Measurements from ENCODE around the gene TEKT3. TPM values are rescaled to one million over a fixed set of nuclear protein-coding genes. Genes with fewer than 3 reads are reported as not detected.

The TEKT3 gene
- total RNA-seq, 2 experiments from 2014 or later: not detected

DNA sequence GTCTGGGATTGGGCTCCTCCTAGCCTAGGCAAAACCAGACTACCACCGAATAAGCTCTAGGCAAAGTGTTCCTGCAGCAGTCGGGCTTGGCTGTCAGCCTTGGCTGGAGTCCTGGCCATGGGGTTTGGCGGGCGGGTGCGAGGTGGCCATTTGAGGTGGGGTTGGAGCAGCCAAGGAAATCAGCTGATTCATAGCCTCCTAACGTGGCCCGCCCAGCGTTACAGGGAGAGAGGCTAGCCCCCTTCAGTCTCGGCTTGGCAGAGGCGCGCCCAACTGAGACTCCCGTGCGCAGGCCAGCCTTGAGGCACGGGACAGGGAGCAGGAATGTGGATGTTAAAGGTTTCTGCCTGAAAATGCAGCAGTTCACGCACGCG is 78.2 kb downstream of the TEKT3 start:
- Histone ChIP-seq H3K36me3 (ENCODE audit: insufficient read depth, low read length) (no peaks in the 10 kb centered on the region), H3K4me3 (ENCODE audit: low read depth, low read length, poor library complexity, severe bottlenecking) (no peak overlapping the region), H3K9me3 (ENCODE audit: low read length) (no peaks in the 10 kb centered on the region), H3K4me2 (ENCODE audit: low read length) (no peak overlapping the region), H4K20me1 (ENCODE audit: insufficient read depth, low read length) (no peaks in the 10 kb centered on the region), H3K4me1 (ENCODE audit: insufficient read depth, low read length, poor library complexity, severe bottlenecking) (no peaks in the 10 kb centered on the region), H3K9me2 (ENCODE audit: insufficient read depth, low read length) (no peaks in the 10 kb centered on the region), H2AFZ (ENCODE audit: low read length) (no peak overlapping the region), H3K27ac (ENCODE audit: low read depth, low read length, poor library complexity, severe bottlenecking) (no peak overlapping the region), H3K79me2 (ENCODE audit: insufficient read depth, low read depth, low read length) (no peaks in the 10 kb centered on the region)
- BruUV-seq (replicated peaks): no TSS peak
- POLR2A ChIA-PET: no interaction called here
- no peak for DNase-seq (ENCODE audit: low spot score)
- TF ChIP-seq, protein P1, sequence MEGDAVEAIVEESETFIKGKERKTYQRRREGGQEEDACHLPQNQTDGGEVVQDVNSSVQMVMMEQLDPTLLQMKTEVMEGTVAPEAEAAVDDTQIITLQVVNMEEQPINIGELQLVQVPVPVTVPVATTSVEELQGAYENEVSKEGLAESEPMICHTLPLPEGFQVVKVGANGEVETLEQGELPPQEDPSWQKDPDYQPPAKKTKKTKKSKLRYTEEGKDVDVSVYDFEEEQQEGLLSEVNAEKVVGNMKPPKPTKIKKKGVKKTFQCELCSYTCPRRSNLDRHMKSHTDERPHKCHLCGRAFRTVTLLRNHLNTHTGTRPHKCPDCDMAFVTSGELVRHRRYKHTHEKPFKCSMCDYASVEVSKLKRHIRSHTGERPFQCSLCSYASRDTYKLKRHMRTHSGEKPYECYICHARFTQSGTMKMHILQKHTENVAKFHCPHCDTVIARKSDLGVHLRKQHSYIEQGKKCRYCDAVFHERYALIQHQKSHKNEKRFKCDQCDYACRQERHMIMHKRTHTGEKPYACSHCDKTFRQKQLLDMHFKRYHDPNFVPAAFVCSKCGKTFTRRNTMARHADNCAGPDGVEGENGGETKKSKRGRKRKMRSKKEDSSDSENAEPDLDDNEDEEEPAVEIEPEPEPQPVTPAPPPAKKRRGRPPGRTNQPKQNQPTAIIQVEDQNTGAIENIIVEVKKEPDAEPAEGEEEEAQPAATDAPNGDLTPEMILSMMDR (conservative IDR thresholded peaks at IDR 0.05; ENCODE audit: low read length): no peak
- CTCF ChIA-PET (ENCODE audit: unreplicated experiment): no interaction called here
- intact Hi-C loops (cut with micrococcal nuclease; ENCODE audit: unreplicated experiment): no loop called here

- intact Hi-C loops (cut with micrococcal nuclease; ENCODE audit: unreplicated experiment): no loop called here
- no peak for DNase-seq (ENCODE audit: low spot score)
Measured at GRCh38 chr17:15262291-15263205, 78.8 kb downstream of the TEKT3 start.

DNA sequence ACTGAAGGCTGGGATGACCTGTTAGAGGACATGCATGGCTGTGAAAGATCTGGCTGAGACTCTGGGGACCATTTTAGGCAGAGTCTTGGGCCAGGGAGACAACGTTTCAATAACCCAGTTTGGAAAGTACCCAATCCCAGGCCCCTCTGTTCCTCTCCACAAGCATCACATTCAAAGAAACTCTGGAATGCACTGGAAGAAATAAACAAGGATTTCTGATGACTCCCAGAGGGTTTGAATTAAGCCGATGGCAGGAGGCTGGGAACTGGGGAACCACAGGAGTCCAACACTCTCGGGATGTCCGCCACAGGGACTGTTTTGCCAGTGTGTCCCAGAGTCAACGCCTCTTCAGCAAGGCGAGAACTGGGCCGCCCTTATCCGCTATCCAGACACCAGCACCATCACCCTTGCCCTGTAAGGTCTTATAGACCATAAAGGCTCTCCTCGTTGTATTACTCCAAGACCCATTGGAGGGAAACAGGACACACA is 79.6 kb downstream of the TEKT3 start:
- no TSS peak for BruUV-seq (replicated peaks)
- no peaks in the 10 kb centered on the region for H3K36me3 ChIP-seq (ENCODE audit: insufficient read depth, low read length)
- H3K79me2 ChIP-seq (ENCODE audit: insufficient read depth, low read depth, low read length): no peaks in the 10 kb centered on the region
- no peaks in the 10 kb centered on the region for H4K20me1 ChIP-seq (ENCODE audit: insufficient read depth, low read length)
- ChIA-PET CTCF (ENCODE audit: unreplicated experiment) (no interaction called here), POLR2A (no interaction called here)
- H3K9me2 ChIP-seq (ENCODE audit: insufficient read depth, low read length): no peaks in the 10 kb centered on the region
- no peak overlapping the region for H3K27ac ChIP-seq (ENCODE audit: low read depth, low read length, poor library complexity, severe bottlenecking)
- H3K4me1 ChIP-seq (ENCODE audit: insufficient read depth, low read length, poor library complexity, severe bottlenecking): no peaks in the 10 kb centered on the region
- H3K4me2 ChIP-seq (ENCODE audit: low read length): no peak overlapping the region
- H3K4me3 ChIP-seq (ENCODE audit: low read depth, low read length, poor library complexity, severe bottlenecking): no peak overlapping the region
- intact Hi-C loops (cut with micrococcal nuclease; ENCODE audit: unreplicated experiment): no loop called here
- no peak for DNase-seq (ENCODE audit: low spot score)
- no peak for TF ChIP-seq EZH2phosphoT487 (IDR thresholded peaks at IDR 0.05; ENCODE audit: borderline replicate concordance, low read depth, low read length)
- TF ChIP-seq, protein P1 (conservative IDR thresholded peaks at IDR 0.05; ENCODE audit: low read length): no peak
- H2AFZ ChIP-seq (ENCODE audit: low read length): no peak overlapping the region
- no peaks in the 10 kb centered on the region for H3K9me3 ChIP-seq (ENCODE audit: low read length)

More at GRCh38 chr17:15262291-15263205, 78.8 kb downstream of the TEKT3 start:
- Histone ChIP-seq H3K36me3 (ENCODE audit: insufficient read depth, low read length) (no peaks in the 10 kb centered on the region), H3K4me2 (ENCODE audit: low read length) (no peak overlapping the region), H3K27ac (ENCODE audit: low read depth, low read length, poor library complexity, severe bottlenecking) (no peak overlapping the region), H3K79me2 (ENCODE audit: insufficient read depth, low read depth, low read length) (no peaks in the 10 kb centered on the region), H3K9me2 (ENCODE audit: insufficient read depth, low read length) (no peaks in the 10 kb centered on the region), H3K4me3 (ENCODE audit: low read depth, low read length, poor library complexity, severe bottlenecking) (no peak overlapping the region), H3K9me3 (ENCODE audit: low read length) (no peaks in the 10 kb centered on the region), H4K20me1 (ENCODE audit: insufficient read depth, low read length) (no peaks in the 10 kb centered on the region), H3K4me1 (ENCODE audit: insufficient read depth, low read length, poor library complexity, severe bottlenecking) (no peaks in the 10 kb centered on the region), H2AFZ (ENCODE audit: low read length) (no peak overlapping the region)
- ChIA-PET CTCF (ENCODE audit: unreplicated experiment) (no interaction called here), POLR2A (no interaction called here)
- TF ChIP-seq EZH2phosphoT487 (IDR thresholded peaks at IDR 0.05; ENCODE audit: borderline replicate concordance, low read depth, low read length): no peak
- TF ChIP-seq, protein P1 (conservative IDR thresholded peaks at IDR 0.05; ENCODE audit: low read length): no peak
- BruUV-seq (replicated peaks): no TSS peak
